GM12878 (cell line): ENCODE results near the gene PRKAR2B. TPM values are rescaled to one million over a fixed set of nuclear protein-coding genes. Genes with fewer than 3 reads are reported as not detected.

Source experiments
- ATAC-seq: fragments of 200-7000 bp; cut with Tn5 transposase; 3 replicates; pipeline ENCODE4 v1.9.1; 2020; ENCODE audit warnings: mild to moderate bottlenecking, moderate library complexity
- BruUV-seq: library from RNA; stranded (reverse); fragments of 400-500 nt; replicated peaks from 2 replicates; lab custom pipeline; 2021; lab: Mats Ljungman, UMichigan
- CTCF ChIA-PET: fragments of 300-600 bp; sonication (Branson Sonifier 250); formaldehyde crosslinking; extraction: SDS; loops from one replicate; lab custom pipeline; 2021; ENCODE audit warnings: inconsistent platforms; lab: Yijun Ruan, JAX
- POLR2A ChIA-PET: fragments of 350-600 bp; formaldehyde crosslinking; extraction: SDS; loops from one replicate; lab custom pipeline; 2021; ENCODE audit warnings: inconsistent platforms; lab: Charles Lee
- RAD21 ChIA-PET: fragments of 300-600 bp; sonication (Branson Sonifier 250); formaldehyde crosslinking; loops from one replicate; lab custom pipeline; 2023; ENCODE audit warnings: antibody characterized with exemption; ENCODE audit not compliant: unreplicated experiment; lab: Charles Lee
- SMC1A ChIA-PET: fragments of 300-600 bp; sonication (Branson Sonifier 250); formaldehyde crosslinking; loops from one replicate; lab custom pipeline; 2023; ENCODE audit not compliant: unreplicated experiment, uncharacterized antibody; lab: Charles Lee
- DNase-seq: peaks from one replicate; pipeline ENCODE4 v3.0.0-alpha.2; 2011; ENCODE audit warnings: low read depth, low spot score
- FAIRE-seq: peaks from 3 replicates; lab custom pipeline; 2011; peaks lifted over from hg19 to GRCh38; lab: Jason Lieb, UNC
- H2AFZ ChIP-seq: 2 replicates; pipeline ENCODE4 v1.6.0; 2011; ENCODE audit warnings: low read depth, low read length, control low read depth; ENCODE audit not compliant: control insufficient read depth
- H3K27ac ChIP-seq: 2 replicates; pipeline ENCODE4 v1.5.1; 2011; ENCODE audit warnings: control low read depth; ENCODE audit not compliant: control insufficient read depth, insufficient read depth
- H3K27me3 ChIP-seq, 2 experiments: replicated peaks in 1 of 2; 2 replicates each; pipeline versions ENCODE4 v1.6.0 to v1.6.1; 2011; ENCODE audit warnings: low read length in 1 of 2; ENCODE audit not compliant: control insufficient read depth in 2 of 2, insufficient read depth in 2 of 2
- H3K36me3 ChIP-seq, 2 experiments: 2 replicates each; pipeline ENCODE4 v1.5.1; 2011; ENCODE audit warnings: low read length in 1 of 2; ENCODE audit not compliant: control insufficient read depth in 2 of 2, insufficient read depth in 2 of 2
- H3K4me1 ChIP-seq: 2 replicates; pipeline ENCODE4 v1.6.1; 2011; ENCODE audit warnings: mild to moderate bottlenecking, low read length, moderate library complexity, mixed read lengths; ENCODE audit not compliant: control insufficient read depth, insufficient read depth
- H3K4me2 ChIP-seq: 2 replicates; pipeline ENCODE4 v1.6.0; 2011; ENCODE audit warnings: control low read depth; ENCODE audit not compliant: control insufficient read depth, insufficient read depth
- H3K4me3 ChIP-seq: fragments of 200-600 bp; sonication (generic); 2 replicates; pipeline ENCODE4 v1.5.1; 2016
- H3K79me2 ChIP-seq: 2 replicates; pipeline ENCODE4 v1.6.0; 2011; ENCODE audit warnings: low read length; ENCODE audit not compliant: control insufficient read depth, insufficient read depth
- H3K9ac ChIP-seq: 2 replicates; pipeline ENCODE4 v1.8.0; 2011; ENCODE audit warnings: low read length, control low read depth, mixed read lengths; ENCODE audit not compliant: control insufficient read depth, insufficient read depth
- H3K9me3 ChIP-seq: replicated peaks from 3 replicates; pipeline ENCODE4 v1.5.1; 2011; ENCODE audit warnings: mild to moderate bottlenecking, low read length; ENCODE audit not compliant: control insufficient read depth, insufficient read depth
- H4K20me1 ChIP-seq: 2 replicates; pipeline ENCODE4 v1.6.0; 2011; ENCODE audit not compliant: control insufficient read depth, insufficient read depth
- ATF3 ChIP-seq: IDR thresholded peaks from 2 replicates; pipeline ENCODE4 v1.6.1; 2011; ENCODE audit warnings: low read depth, mild to moderate bottlenecking, low read length, moderate library complexity, borderline replicate concordance; ENCODE audit errors: extremely low read depth
- CBFB ChIP-seq: IDR thresholded peaks from 2 replicates; pipeline ENCODE4 v1.6.1; 2016; ENCODE audit warnings: antibody characterized with exemption, low read depth
- E2F8 ChIP-seq: fragments of 450-650 bp; IDR thresholded peaks from 2 replicates; pipeline ENCODE4 v1.6.1; 2018; ENCODE audit warnings: mild to moderate bottlenecking, low read depth, moderate library complexity; ENCODE audit not compliant: partially characterized antibody
- HCFC1 ChIP-seq: fragments of 150-350 bp; IDR thresholded peaks from 2 replicates; pipeline ENCODE4 v1.6.1; 2014; ENCODE audit warnings: low read length
- NR2C2 ChIP-seq: IDR thresholded peaks from 2 replicates; pipeline ENCODE4 v1.6.1; 2011; ENCODE audit warnings: borderline replicate concordance, low read depth; ENCODE audit not compliant: control insufficient read depth, insufficient read length
- RAD21 ChIP-seq: IDR thresholded peaks from 2 replicates; pipeline ENCODE4 v1.6.1; 2011; ENCODE audit warnings: mild to moderate bottlenecking, low read depth, low read length, moderate library complexity; ENCODE audit not compliant: insufficient read depth
- REST ChIP-seq: IDR thresholded peaks from 2 replicates; pipeline ENCODE4 v1.6.1; 2012; ENCODE audit warnings: mild to moderate bottlenecking, low read depth, low read length
- SIN3A ChIP-seq: IDR thresholded peaks from 2 replicates; pipeline ENCODE4 v1.6.1; 2012; ENCODE audit warnings: low read depth, low read length, improper control_type of control experiment
- ZNF622 ChIP-seq: fragments of 450-650 bp; IDR thresholded peaks from 2 replicates; pipeline ENCODE4 v1.6.1; 2017; ENCODE audit warnings: mild to moderate bottlenecking, inconsistent platforms
- ZSCAN29 ChIP-seq: fragments of 450-650 bp; IDR thresholded peaks from 2 replicates; pipeline ENCODE4 v1.6.1; 2017; ENCODE audit warnings: mild to moderate bottlenecking, moderate library complexity
- WGBS: methylation state at CpG from one replicate; pipeline ENCODE4 v1.1.6; 2016; ENCODE audit warnings: low lambda C conversion rate; ENCODE audit not compliant: insufficient replicate concordance, insufficient coverage; ENCODE audit errors: missing lambda C conversion rate; 5-methylcytosine and 5-hydroxymethylcytosine counted together
- in situ Hi-C: fragments of 300-500 bp; cut with MboI; formaldehyde crosslinking; loops from 9 replicates; pipeline ENCODE4 v1.14.3; 2018; ENCODE audit warnings: mixed read lengths
- intact Hi-C: fragments of 100-400 bp; cut with micrococcal nuclease; formaldehyde crosslinking; loops from one replicate; pipeline ENCODE4 v1.14.2; 2022; ENCODE audit not compliant: unreplicated experiment
- polyA plus RNA-seq, 11 experiments: library from polyadenylated mRNA; depleted of rRNA in 4 of 11; unstranded in 6 of 11; stranded (reverse) in 5 of 11; fragments of >200 nt; fragmentation: Nextera tagmentation in 4 of 11; fragmentation: Illumina TruSeq in 1 of 11; extraction: Ambion mirVana in 4 of 11; extraction: Trizol in 1 of 11; gene quantifications; 1 replicate in 1 of 11; 2 replicates in 10 of 11; pipeline versions ENCODE4 v1.2.1 to v1.2.3, GENCODE V29; 2011 to 2016; ENCODE audit warnings: inconsistent platforms in 2 of 11, missing spikeins in 2 of 11, low read depth in 1 of 11
- total RNA-seq, 4 experiments: library from RNA; depleted of rRNA in 3 of 4; stranded (reverse); fragments of >200 nt in 3 of 4; fragmentation: Illumina TruSeq in 1 of 4; extraction: Trizol in 1 of 4; gene quantifications; 2 replicates each; pipeline versions ENCODE4 v1.2.1 to v1.2.3, GENCODE V29; 2013 to 2021

PRKAR2B gene
- total and polyA plus RNA-seq, 10 of the 15 experiments (the other 5 are each of a cell fraction or from before 2014, with no cell fraction given), result 0.01 to 0.18 (median 0.04) TPM; not detected in 4

- intact Hi-C loops, result no loop called here
- H4K20me1 ChIP-seq, result no peaks in the 10 kb centered on the region
- ChIA-PET SMC1A (no interaction called here), RAD21 (no interaction called here), POLR2A (no interaction called here), CTCF (interaction anchor here (1.3 kb wide), 1 partner anchor 236 kb away, joined by 3 read pairs; no protein-coding TSS in a partner anchor)
- ATAC-seq (no peak), DNase-seq (no peak), FAIRE-seq (no peak)
- no peaks in the 10 kb centered on the region for H3K9me3 ChIP-seq
- H3K36me3 ChIP-seq, result no peaks in the 10 kb centered on the region
- in situ Hi-C loops, result no loop called here
- no peaks in the 10 kb centered on the region for H3K4me1 ChIP-seq
- no peak overlapping the region for H3K4me2 ChIP-seq
- BruUV-seq, result no TSS peak
- WGBS, result 6% methylated on average over 4 of the region's 4 CpGs
- H3K27me3 ChIP-seq, result no peaks in the 10 kb centered on the region; a peak in 1 of 4 replicates
- H3K9ac ChIP-seq, result no peak overlapping the region
- no peak overlapping the region for H2AFZ ChIP-seq
- H3K79me2 ChIP-seq, result no peaks in the 10 kb centered on the region
- no peak for TF ChIP-seq ZSCAN29
- no peak for TF ChIP-seq RAD21
- TF ChIP-seq ATF3, result no peak
- TF ChIP-seq REST, result no peak
- no peak for TF ChIP-seq ZNF622
- no peak for TF ChIP-seq HCFC1
- TF ChIP-seq E2F8, result no peak
- TF ChIP-seq NR2C2, result no peak
- no peak for TF ChIP-seq SIN3A
- no peak for TF ChIP-seq CBFB
- no peak overlapping the region for H3K4me3 ChIP-seq
- H3K27ac ChIP-seq, result no peak overlapping the region
Measured at GRCh38 chr7:107029764-107030286, 14.7 kb upstream of the PRKAR2B start.
